Natural killer cell (primary cell): ENCODE data around the gene OMP. TPM values are rescaled to one million over a fixed set of nuclear protein-coding genes. Genes with fewer than 3 reads are reported as not detected.

Experiments
- ATAC-seq, 3 donors: fragments of 150-1000 bp in 2 of 3; fragments of 200-7000 bp in 1 of 3; cut with Tn5 transposase; 1 replicate in 1 of 3; 2 replicates in 2 of 3; pipeline ENCODE4 v1.10.0; 2021; ENCODE audit warnings: mild to moderate bottlenecking in 2 of 3, moderate library complexity in 2 of 3
- DNase-seq, 2 donors: peaks; one replicate each; pipeline versions ENCODE4 v3.0.0 to v3.0.0-alpha.2; 2013 to 2021; ENCODE audit warnings: mixed read lengths in 1 of 2
- H3K27ac ChIP-seq: one replicate; pipeline ENCODE4 v1.5.1; 2013; ENCODE audit warnings: mild to moderate bottlenecking, low read length
- H3K27me3 ChIP-seq: one replicate; pipeline ENCODE4 v1.6.1; 2013; ENCODE audit warnings: low read length; ENCODE audit not compliant: control insufficient read depth, insufficient read depth
- H3K36me3 ChIP-seq: one replicate; pipeline ENCODE4 v1.6.1; 2013; ENCODE audit warnings: low read length; ENCODE audit not compliant: control insufficient read depth, insufficient read depth
- H3K4me1 ChIP-seq: one replicate; pipeline ENCODE4 v1.6.1; 2013; ENCODE audit warnings: low read length; ENCODE audit not compliant: control insufficient read depth, insufficient read depth
- H3K4me3 ChIP-seq: one replicate; pipeline ENCODE4 v1.5.1; 2013; ENCODE audit warnings: low read length
- H3K9me3 ChIP-seq: one replicate; pipeline ENCODE4 v1.6.1; 2013; ENCODE audit warnings: low read length; ENCODE audit not compliant: control insufficient read depth, insufficient read depth
- H3K27ac Mint-ChIP-seq, 2 donors: one replicate each; pipeline ENCODE4 v1.8.0; 2022; ENCODE audit warnings: mild to moderate bottlenecking in 2 of 2, mixed read lengths in 2 of 2, moderate library complexity in 1 of 2
- H3K27me3 Mint-ChIP-seq, 2 donors: one replicate each; pipeline ENCODE4 v1.8.0; 2022; ENCODE audit warnings: low read depth in 2 of 2, mixed read lengths in 2 of 2
- H3K36me3 Mint-ChIP-seq: one replicate; pipeline ENCODE4 v1.8.0; 2022; ENCODE audit warnings: mixed read lengths
- H3K4me1 Mint-ChIP-seq, 2 donors: one replicate each; pipeline ENCODE4 v1.8.0; 2022; ENCODE audit warnings: mixed read lengths in 2 of 2
- H3K4me3 Mint-ChIP-seq: one replicate; pipeline ENCODE4 v1.8.0; 2022; ENCODE audit warnings: mild to moderate bottlenecking, moderate library complexity, mixed read lengths
- H3K9me3 Mint-ChIP-seq, 2 donors: one replicate each; pipeline ENCODE4 v1.8.0; 2022; ENCODE audit warnings: mixed read lengths in 2 of 2
- WGBS: methylation state at CpG from one replicate; pipeline ENCODE4 v1.1.7; 2013; ENCODE audit warnings: missing lambda C conversion rate; ENCODE audit not compliant: insufficient coverage; 5-methylcytosine and 5-hydroxymethylcytosine counted together
- intact Hi-C: fragments of 100-400 bp; cut with micrococcal nuclease; formaldehyde crosslinking; loops from one replicate; pipeline ENCODE4 v1.14.2; 2022
- total RNA-seq, 4 donors: library from RNA; stranded (reverse); fragments of 120-200 nt in 1 of 4; gene quantifications; one replicate each; pipeline versions ENCODE4 v1.2.3 to v1.2.4, GENCODE V29; 2013 to 2022
- TF ChIP-seq, protein P1 (sequence below): fragments of 200-600 bp; IDR thresholded peaks from one replicate; pipeline ENCODE4 v1.8.0; 2022; ENCODE audit warnings: antibody characterized with exemption

The OMP gene
- total RNA-seq, 3 donors from 2014 or later (not counting 1 experiment from before 2014, with no cell fraction given), result 0.82 to 1.4 (median 0.85) TPM

GRCh38 chr11:77150836-77151235, 48.2 kb downstream of the OMP start:
- intact Hi-C loops, result no loop called here
- Histone ChIP-seq H3K9me3 (no peaks in the 10 kb centered on the region), H3K36me3 (no peaks in the 10 kb centered on the region), H3K4me3 (no peak overlapping the region), H3K27ac (no peak overlapping the region), H3K27me3 (peaks cover 4% of the 10 kb centered on the region), H3K4me1 (peaks cover 65% of the 10 kb centered on the region)
- Mint-ChIP-seq H3K36me3 (no peaks in the 10 kb centered on the region), H3K27ac (no peak overlapping the region), H3K4me1 (peaks cover 40 to 70% of the 10 kb centered on the region in 2 donors), H3K9me3 (no peaks in the 10 kb centered on the region), H3K4me3 (no peak overlapping the region), H3K27me3 (peaks cover 17 to 25% of the 10 kb centered on the region in 2 donors)
- WGBS, result 98% methylated on average over 10 of the region's 10 CpGs
- no peak for ATAC-seq
- TF ChIP-seq, protein P1, sequence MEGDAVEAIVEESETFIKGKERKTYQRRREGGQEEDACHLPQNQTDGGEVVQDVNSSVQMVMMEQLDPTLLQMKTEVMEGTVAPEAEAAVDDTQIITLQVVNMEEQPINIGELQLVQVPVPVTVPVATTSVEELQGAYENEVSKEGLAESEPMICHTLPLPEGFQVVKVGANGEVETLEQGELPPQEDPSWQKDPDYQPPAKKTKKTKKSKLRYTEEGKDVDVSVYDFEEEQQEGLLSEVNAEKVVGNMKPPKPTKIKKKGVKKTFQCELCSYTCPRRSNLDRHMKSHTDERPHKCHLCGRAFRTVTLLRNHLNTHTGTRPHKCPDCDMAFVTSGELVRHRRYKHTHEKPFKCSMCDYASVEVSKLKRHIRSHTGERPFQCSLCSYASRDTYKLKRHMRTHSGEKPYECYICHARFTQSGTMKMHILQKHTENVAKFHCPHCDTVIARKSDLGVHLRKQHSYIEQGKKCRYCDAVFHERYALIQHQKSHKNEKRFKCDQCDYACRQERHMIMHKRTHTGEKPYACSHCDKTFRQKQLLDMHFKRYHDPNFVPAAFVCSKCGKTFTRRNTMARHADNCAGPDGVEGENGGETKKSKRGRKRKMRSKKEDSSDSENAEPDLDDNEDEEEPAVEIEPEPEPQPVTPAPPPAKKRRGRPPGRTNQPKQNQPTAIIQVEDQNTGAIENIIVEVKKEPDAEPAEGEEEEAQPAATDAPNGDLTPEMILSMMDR, result no peak
- no peak for DNase-seq

- peaks cover 66% of the 10 kb centered on the region for H3K4me1 ChIP-seq
- H3K27me3 ChIP-seq, result peaks cover 4% of the 10 kb centered on the region
- Mint-ChIP-seq H3K27me3 (peaks cover 17 to 22% of the 10 kb centered on the region in 2 donors), H3K27ac (peak overlapping the region in 1 of 2 donors; percentile 72), H3K36me3 (no peaks in the 10 kb centered on the region), H3K4me3 (peak overlapping the region; percentile 77), H3K9me3 (no peaks in the 10 kb centered on the region), H3K4me1 (peaks cover 40 to 73% of the 10 kb centered on the region in 2 donors)
- H3K9me3 ChIP-seq, result no peaks in the 10 kb centered on the region
- intact Hi-C loops, result no loop called here
- H3K4me3 ChIP-seq, result no peak overlapping the region
- 5% methylated on average over 7 of the region's 11 CpGs for WGBS
- ATAC-seq (peak; percentile 19 to 55 (median 51)), DNase-seq (peak; percentile 33 to 59)
- TF ChIP-seq, protein P1, result no peak
- H3K27ac ChIP-seq, result no peak overlapping the region
- H3K36me3 ChIP-seq, result no peaks in the 10 kb centered on the region
Measured at GRCh38 chr11:77151804-77152509, 49.3 kb downstream of the OMP start.

DNA sequence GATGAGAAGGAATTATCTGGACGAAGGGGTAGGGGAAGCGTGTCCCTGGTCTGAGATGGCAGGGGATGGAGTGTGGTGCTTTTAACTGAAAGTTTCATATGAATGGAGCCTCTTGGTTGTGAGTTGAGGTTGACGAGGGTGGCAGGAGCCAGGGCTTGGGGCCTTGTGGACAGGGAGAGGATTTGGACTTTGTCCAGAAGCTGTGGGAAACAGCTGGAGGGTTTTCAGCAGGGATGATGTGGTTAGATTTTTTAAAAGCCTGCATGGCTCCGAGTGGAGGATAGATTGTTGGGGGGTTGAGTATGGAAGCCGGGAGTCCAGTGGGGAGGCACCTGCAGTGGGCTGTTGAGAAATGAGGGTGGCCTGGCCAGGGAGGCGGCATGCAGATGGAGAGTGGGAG, 50.2 kb downstream of the OMP start:
- Histone ChIP-seq H3K36me3 (no peaks in the 10 kb centered on the region), H3K4me1 (peaks cover 62% of the 10 kb centered on the region), H3K27me3 (peaks cover 4% of the 10 kb centered on the region), H3K27ac (no peak overlapping the region), H3K4me3 (no peak overlapping the region), H3K9me3 (no peaks in the 10 kb centered on the region)
- Mint-ChIP-seq H3K4me3 (peak overlapping the region; percentile 77), H3K36me3 (no peaks in the 10 kb centered on the region), H3K4me1 (peaks cover 40 to 66% of the 10 kb centered on the region in 2 donors), H3K27me3 (peaks cover 17 to 19% of the 10 kb centered on the region in 2 donors), H3K27ac (peak overlapping the region in 1 of 2 donors; percentile 72), H3K9me3 (no peaks in the 10 kb centered on the region)
- intact Hi-C loops, result no loop called here
- TF ChIP-seq, protein P1, result no peak
- 66% methylated on average over 6 of the region's 6 CpGs for WGBS
- ATAC-seq, result no peak
- no peak for DNase-seq

Other genes starting within 250 kb of the OMP start
- gene ACER3, start 241.9 kb upstream of the OMP start, total RNA-seq, result 10 to 100 TPM; 12.1 to 14.8 (median 13.6) TPM
- not detected for gene B3GNT6, start 68.4 kb upstream of the OMP start, total RNA-seq
- gene CAPN5, start 35.9 kb upstream of the OMP start, total RNA-seq, result 10 to 100 TPM; 32.3 to 34.5 (median 34.3) TPM
- gene MYO7A, start 25.4 kb downstream of the OMP start, total RNA-seq, result 1 to 10 TPM in 1 of 3 donors, under 1 TPM in 2; 0.20 to 1.1 (median 0.68) TPM
- gene GDPD4, start 198.8 kb downstream of the OMP start, total RNA-seq, result not detected